ENCODE measurements around the gene UCMA.

DNA sequence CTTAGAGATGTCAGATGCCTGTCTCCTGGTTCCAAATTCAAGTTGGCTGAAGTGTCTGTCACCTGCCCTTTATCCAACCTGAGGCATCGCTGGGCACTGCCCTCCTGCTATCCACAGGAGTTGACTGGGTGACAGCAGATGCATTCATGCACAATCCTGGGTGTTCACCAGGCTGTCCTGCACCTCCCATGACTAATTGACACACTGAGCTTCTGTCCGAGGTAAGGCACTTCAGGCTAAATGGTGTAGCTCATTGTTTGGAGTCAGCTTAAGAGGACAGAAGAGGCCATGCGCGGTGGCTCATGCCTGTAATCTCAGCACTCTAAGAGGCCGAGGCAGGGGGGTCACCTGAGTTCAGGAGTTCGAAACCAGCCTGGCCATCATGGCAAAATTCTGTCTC is 2.4 kb downstream of the UCMA start:
- TF ChIP-seq, protein P1, sequence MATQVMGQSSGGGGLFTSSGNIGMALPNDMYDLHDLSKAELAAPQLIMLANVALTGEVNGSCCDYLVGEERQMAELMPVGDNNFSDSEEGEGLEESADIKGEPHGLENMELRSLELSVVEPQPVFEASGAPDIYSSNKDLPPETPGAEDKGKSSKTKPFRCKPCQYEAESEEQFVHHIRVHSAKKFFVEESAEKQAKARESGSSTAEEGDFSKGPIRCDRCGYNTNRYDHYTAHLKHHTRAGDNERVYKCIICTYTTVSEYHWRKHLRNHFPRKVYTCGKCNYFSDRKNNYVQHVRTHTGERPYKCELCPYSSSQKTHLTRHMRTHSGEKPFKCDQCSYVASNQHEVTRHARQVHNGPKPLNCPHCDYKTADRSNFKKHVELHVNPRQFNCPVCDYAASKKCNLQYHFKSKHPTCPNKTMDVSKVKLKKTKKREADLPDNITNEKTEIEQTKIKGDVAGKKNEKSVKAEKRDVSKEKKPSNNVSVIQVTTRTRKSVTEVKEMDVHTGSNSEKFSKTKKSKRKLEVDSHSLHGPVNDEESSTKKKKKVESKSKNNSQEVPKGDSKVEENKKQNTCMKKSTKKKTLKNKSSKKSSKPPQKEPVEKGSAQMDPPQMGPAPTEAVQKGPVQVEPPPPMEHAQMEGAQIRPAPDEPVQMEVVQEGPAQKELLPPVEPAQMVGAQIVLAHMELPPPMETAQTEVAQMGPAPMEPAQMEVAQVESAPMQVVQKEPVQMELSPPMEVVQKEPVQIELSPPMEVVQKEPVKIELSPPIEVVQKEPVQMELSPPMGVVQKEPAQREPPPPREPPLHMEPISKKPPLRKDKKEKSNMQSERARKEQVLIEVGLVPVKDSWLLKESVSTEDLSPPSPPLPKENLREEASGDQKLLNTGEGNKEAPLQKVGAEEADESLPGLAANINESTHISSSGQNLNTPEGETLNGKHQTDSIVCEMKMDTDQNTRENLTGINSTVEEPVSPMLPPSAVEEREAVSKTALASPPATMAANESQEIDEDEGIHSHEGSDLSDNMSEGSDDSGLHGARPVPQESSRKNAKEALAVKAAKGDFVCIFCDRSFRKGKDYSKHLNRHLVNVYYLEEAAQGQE (IDR thresholded peaks at IDR 0.05; ENCODE audit: low read depth): no peak
- TF ChIP-seq YY1 (IDR thresholded peaks at IDR 0.05; ENCODE audit: low read depth) (no peak), CREB1 (IDR thresholded peaks at IDR 0.05; ENCODE audit: low read depth) (no peak), ZBTB7A (IDR thresholded peaks at IDR 0.05; ENCODE audit: low read depth) (no peak), EP300 (IDR thresholded peaks at IDR 0.05; ENCODE audit: borderline replicate concordance) (no peak), FOXM1 (IDR thresholded peaks at IDR 0.05; ENCODE audit: borderline replicate concordance, low read depth) (no peak), NFIC (IDR thresholded peaks at IDR 0.05) (no peak), USF1 (IDR thresholded peaks at IDR 0.05) (no peak), RAD21 (IDR thresholded peaks at IDR 0.05; ENCODE audit: low read depth) (no peak)
- TF ChIP-seq, protein P2, sequence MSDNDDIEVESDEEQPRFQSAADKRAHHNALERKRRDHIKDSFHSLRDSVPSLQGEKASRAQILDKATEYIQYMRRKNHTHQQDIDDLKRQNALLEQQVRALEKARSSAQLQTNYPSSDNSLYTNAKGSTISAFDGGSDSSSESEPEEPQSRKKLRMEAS (IDR thresholded peaks at IDR 0.05): no peak
